Adrenal gland (tissue), 12 donors: ENCODE measurements around the gene FCER2. TPM values are rescaled to one million over a fixed set of nuclear protein-coding genes. Genes with fewer than 3 reads are reported as not detected.

Experiments
- DNase-seq, 7 donors: peaks; one replicate each; pipeline ENCODE4 v3.0.0-alpha.2; 2019 to 2020
- H3K27ac ChIP-seq, 5 donors: fragments of 200-600 bp; sonication (generic) in 4 of 5; 1 replicate in 3 of 5; 2 replicates in 2 of 5; pipeline versions ENCODE4 v1.5.1 to v1.8.0; 2016 to 2020; ENCODE audit warnings: mild to moderate bottlenecking in 1 of 5
- H3K27me3 ChIP-seq: fragments of 200-600 bp; 2 replicates; pipeline ENCODE4 v1.8.0; 2021
- H3K36me3 ChIP-seq, 2 donors: fragments of 200-600 bp; replicated peaks in 1 of 2; 1 replicate in 1 of 2; 2 replicates in 1 of 2; pipeline versions ENCODE4 v1.5.1 to v1.8.0; 2018 to 2022
- H3K4me1 ChIP-seq, 2 donors: fragments of 200-600 bp; replicated peaks in 1 of 2; 1 replicate in 1 of 2; 2 replicates in 1 of 2; pipeline versions ENCODE4 v1.5.1 to v1.8.0; 2018 to 2021
- H3K4me3 ChIP-seq, 4 donors: fragments of 200-600 bp; sonication (generic) in 3 of 4; one replicate each; pipeline ENCODE4 v1.5.1; 2016 to 2018
- H3K9me3 ChIP-seq, 3 donors: fragments of 200-600 bp; sonication (generic) in 1 of 3; replicated peaks in 1 of 3; 1 replicate in 2 of 3; 2 replicates in 1 of 3; pipeline versions ENCODE4 v1.5.1 to v1.8.0; 2016 to 2021
- CTCF ChIP-seq, 6 experiments: fragments of 450-650 bp in 4 of 6; fragments of 200-600 bp in 2 of 6; sonication (generic) in 1 of 6; IDR thresholded peaks; 1 replicate in 5 of 6; 2 replicates in 1 of 6; pipeline versions ENCODE4 v1.5.1 to v1.8.0; 2016 to 2021; ENCODE audit warnings: antibody characterized with exemption in 6 of 6, mild to moderate bottlenecking in 2 of 6, moderate library complexity in 1 of 6
- POLR2A ChIP-seq, 2 donors: fragments of 450-650 bp; IDR thresholded peaks; one replicate each; pipeline ENCODE4 v1.6.1; 2017; ENCODE audit warnings: antibody characterized with exemption in 2 of 2, mild to moderate bottlenecking in 2 of 2, moderate library complexity in 1 of 2
- WGBS, 4 donors: extraction: QIAGEN DNeasy Blood & Tissue Kit in 2 of 4; methylation state at CpG; one replicate each; pipeline versions ENCODE4 v1.1.5 to v1.1.7; 2013 to 2017; 5-methylcytosine and 5-hydroxymethylcytosine counted together
- intact Hi-C, 2 donors: fragments of 100-400 bp; cut with DNase I; formaldehyde crosslinking; loops; one replicate each; pipeline versions ENCODE4 v1.14.1 to v1.15.0; 2022 to 2023
- polyA plus RNA-seq, 3 donors: library from polyadenylated mRNA; stranded (reverse); fragments of 200-250 nt in 2 of 3; fragments of 350-450 nt in 1 of 3; fragmentation: Illumina TruSeq in 1 of 3; extraction: RNeasy Lipid Tissue Mini Kit (QIAGEN cat#74804) in 1 of 3; gene quantifications; one replicate each; pipeline ENCODE4 v1.2.3, GENCODE V29; 2013 to 2014
- total RNA-seq, 9 donors: library from RNA; depleted of rRNA in 4 of 9; stranded (reverse); fragments of >200 nt in 4 of 9; fragments of 120-200 nt in 1 of 9; fragmentation: NEBNext Ultra II Directional in 1 of 9; extraction: Animal tissue kit (Norgen Biotek cat#: 25700) in 1 of 9; gene quantifications; one replicate each; pipeline versions ENCODE4 v1.1.0 to v1.2.4, GENCODE V29; 2013 to 2023
- donor health status: healthy with polysubstance abuse.
- donor health status: Bipolar disorder and iron deficiency.
- donor health status: DM: yes; HTN: yes; CAD: no.
- donor health status: DM: no; HTN: no; CAD: no.
- donor health status: DM: no; HTN: no; CAD: no.
- donor health status: DM: yes; HTN: yes; CAD: no.

FCER2 gene
- total and polyA plus RNA-seq, 12 donors: 0.28 to 2.6 (median 0.51) TPM; not detected in 5

- no peak overlapping the region for H3K27ac ChIP-seq
- WGBS, 4 donors: 74 to 84% (median 81%) methylated on average over 5 of the region's 5 CpGs
- TF ChIP-seq POLR2A (IDR thresholded peaks at IDR 0.05) (no peak), CTCF (IDR thresholded peaks at IDR 0.05) (no peak)
These were observed 42.4 kb upstream of the FCER2 start for GRCh38 chr19:7744199-7744786.

GRCh38 chr19:7743425-7743841 is 41.5 kb upstream of the FCER2 start:
- no peak for TF ChIP-seq POLR2A (IDR thresholded peaks at IDR 0.05)
- TF ChIP-seq CTCF (IDR thresholded peaks at IDR 0.05): no peak
- Histone ChIP-seq H3K9me3 (no peaks in the 10 kb centered on the region), H3K27me3 (no peaks in the 10 kb centered on the region), H3K4me1 (no peaks in the 10 kb centered on the region), H3K27ac (no peak overlapping the region), H3K4me3 (no peak overlapping the region), H3K36me3 (no peaks in the 10 kb centered on the region)
- no peak for DNase-seq
- WGBS, 4 donors: 40 to 61% (median 46%) methylated on average over 2 of the region's 2 CpGs
- intact Hi-C loops: no loop called here

More at GRCh38 chr19:7744199-7744786, 42.4 kb upstream of the FCER2 start:
- no peaks in the 10 kb centered on the region for H3K9me3 ChIP-seq
- no peaks in the 10 kb centered on the region for H3K27me3 ChIP-seq
- no peak for DNase-seq
- no peaks in the 10 kb centered on the region for H3K4me1 ChIP-seq
- intact Hi-C loops: no loop called here
- H3K4me3 ChIP-seq: no peak overlapping the region
- H3K36me3 ChIP-seq: no peaks in the 10 kb centered on the region

- H3K27me3 ChIP-seq: no peaks in the 10 kb centered on the region
- peak in 1 of 7 donors; percentile 0 for DNase-seq
- 73 to 82% (median 75%) methylated on average over 11 of the region's 11 CpGs for WGBS, 4 donors
These were observed 41.1 kb upstream of the FCER2 start for GRCh38 chr19:7742991-7743390.

GRCh38 chr19:7742575-7742974 is 40.6 kb upstream of the FCER2 start:
- no peaks in the 10 kb centered on the region for H3K36me3 ChIP-seq
- WGBS, 4 donors: 82 to 85% (median 84%) methylated on average over 2 of the region's 2 CpGs
- no peaks in the 10 kb centered on the region for H3K4me1 ChIP-seq
- H3K4me3 ChIP-seq: no peak overlapping the region
- no peak for DNase-seq
- TF ChIP-seq POLR2A (IDR thresholded peaks at IDR 0.05) (no peak), CTCF (IDR thresholded peaks at IDR 0.05) (no peak)
- intact Hi-C loops: no loop called here
- no peak overlapping the region for H3K27ac ChIP-seq
- no peaks in the 10 kb centered on the region for H3K27me3 ChIP-seq
- H3K9me3 ChIP-seq: no peaks in the 10 kb centered on the region

More at GRCh38 chr19:7742991-7743390, 41.1 kb upstream of the FCER2 start:
- no peaks in the 10 kb centered on the region for H3K9me3 ChIP-seq
- TF ChIP-seq CTCF (IDR thresholded peaks at IDR 0.05): no peak
- TF ChIP-seq POLR2A (IDR thresholded peaks at IDR 0.05): no peak
- intact Hi-C loops: no loop called here
- H3K4me3 ChIP-seq: no peak overlapping the region
- H3K36me3 ChIP-seq: no peaks in the 10 kb centered on the region
- H3K4me1 ChIP-seq: no peaks in the 10 kb centered on the region
- no peak overlapping the region for H3K27ac ChIP-seq
